ENCODE data around the gene PMM1.
A peak's percentile ranks its signal among the peaks of the same experiment; 100 is the strongest.
"Not testable (repeated sequence)": the region's sequence is repeated elsewhere in the genome, so short reads cannot be mapped to it uniquely, and the experiment has no call there.

PMM1 gene

DNA sequence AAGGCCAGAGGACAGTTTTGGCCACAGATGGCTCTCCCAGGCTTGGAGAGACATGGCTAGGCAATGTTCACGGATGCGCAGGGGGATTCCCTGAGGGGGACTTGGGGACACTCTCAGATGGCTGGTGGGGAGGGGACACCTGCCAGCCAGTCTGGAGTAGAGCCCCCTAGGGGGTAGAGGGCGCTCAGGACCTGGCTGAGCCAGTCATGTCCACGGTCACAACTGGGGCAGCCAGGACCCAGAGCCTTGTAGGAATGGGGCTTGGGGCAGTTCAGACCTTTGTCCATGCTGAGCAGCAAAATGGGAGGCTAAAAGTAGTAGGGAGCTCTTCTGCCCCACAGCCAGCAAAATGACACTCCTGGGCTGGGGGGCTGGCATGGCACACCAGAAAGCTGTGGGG lies 27.2 kb downstream of the PMM1 start:
- DNase-seq, result no peak

DNA sequence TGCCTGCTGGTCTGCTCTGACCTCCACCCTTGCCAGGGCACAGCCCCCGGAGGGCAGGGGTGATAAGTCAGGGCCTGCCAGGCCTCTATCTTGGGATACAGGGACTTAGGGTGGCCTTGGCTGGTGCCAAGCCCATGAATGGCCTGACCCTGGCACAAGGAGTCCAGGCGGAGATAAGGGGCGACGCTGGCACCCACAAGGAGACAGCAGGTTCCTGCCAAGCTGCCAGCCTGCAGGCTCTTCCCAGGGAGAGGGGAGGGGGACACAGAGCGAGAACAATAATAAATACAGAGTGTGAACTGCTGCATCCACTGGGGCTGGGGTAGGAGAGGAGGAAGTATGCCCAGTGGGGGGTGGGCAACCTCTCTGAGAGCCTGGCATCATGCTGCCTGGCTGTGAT lies 27.9 kb downstream of the PMM1 start:
- no peak for DNase-seq

DNA sequence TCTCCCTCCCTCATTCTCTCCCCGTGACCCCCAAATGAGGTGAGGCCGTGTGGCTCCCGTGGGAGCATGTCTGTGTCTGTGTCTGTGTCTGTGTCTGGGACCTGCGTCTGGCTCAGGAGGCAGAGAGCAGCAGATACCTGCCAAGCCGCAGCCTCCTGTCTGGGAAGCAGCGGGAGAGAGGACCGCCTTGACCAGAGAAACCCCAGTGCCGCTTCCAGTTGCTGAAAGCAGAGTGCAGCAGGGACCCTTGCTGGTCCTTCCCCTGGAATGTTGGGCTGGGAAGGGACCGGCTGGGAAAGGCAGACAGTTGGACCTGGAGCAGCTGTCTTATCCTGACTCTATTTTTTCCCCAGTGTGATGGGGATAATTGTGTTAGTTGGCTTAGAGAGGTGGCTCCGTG lies 28.3 kb downstream of the PMM1 start:
- DNase-seq, result no peak

DNA sequence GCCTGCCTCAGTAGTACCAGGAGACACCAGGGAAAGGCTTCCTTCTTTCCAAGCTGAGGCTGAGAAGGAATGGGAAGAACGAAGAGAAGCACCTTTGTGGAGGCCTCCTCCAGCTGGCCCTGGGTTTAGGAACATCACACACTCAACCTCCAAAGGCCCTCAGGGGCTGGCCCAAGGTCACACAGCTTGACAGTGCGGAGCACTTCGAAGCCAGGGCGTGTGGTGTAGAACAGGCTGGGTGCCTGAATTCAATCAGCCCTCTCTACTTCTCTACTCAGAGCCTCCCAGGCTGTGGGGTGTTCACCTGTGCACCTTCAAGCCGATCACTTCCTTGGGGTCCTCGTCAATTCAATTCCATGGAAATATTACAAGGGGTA lies 29.6 kb downstream of the PMM1 start:
- DNase-seq, result no peak

DNA sequence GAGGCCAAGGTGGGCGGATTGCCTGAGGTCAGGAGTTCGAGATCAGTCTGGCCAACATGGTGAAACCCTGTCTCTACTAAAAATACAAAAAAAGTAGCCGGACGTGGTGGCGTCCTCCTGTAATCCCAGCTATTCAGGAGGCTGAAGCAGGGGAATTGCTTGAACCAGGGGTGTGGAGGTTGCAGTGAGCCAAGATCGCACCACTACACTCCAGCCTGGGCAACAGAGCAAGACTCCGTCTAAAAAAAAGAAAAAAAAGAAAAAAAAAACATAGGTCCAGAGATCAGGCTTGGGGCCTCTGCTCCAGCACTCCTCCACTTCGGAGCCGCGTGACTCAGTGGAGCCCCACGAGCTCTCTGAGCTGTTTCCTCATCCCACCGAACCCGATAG lies 31.4 kb downstream of the PMM1 start:
- DNase-seq, result not testable (repeated sequence)

DNA sequence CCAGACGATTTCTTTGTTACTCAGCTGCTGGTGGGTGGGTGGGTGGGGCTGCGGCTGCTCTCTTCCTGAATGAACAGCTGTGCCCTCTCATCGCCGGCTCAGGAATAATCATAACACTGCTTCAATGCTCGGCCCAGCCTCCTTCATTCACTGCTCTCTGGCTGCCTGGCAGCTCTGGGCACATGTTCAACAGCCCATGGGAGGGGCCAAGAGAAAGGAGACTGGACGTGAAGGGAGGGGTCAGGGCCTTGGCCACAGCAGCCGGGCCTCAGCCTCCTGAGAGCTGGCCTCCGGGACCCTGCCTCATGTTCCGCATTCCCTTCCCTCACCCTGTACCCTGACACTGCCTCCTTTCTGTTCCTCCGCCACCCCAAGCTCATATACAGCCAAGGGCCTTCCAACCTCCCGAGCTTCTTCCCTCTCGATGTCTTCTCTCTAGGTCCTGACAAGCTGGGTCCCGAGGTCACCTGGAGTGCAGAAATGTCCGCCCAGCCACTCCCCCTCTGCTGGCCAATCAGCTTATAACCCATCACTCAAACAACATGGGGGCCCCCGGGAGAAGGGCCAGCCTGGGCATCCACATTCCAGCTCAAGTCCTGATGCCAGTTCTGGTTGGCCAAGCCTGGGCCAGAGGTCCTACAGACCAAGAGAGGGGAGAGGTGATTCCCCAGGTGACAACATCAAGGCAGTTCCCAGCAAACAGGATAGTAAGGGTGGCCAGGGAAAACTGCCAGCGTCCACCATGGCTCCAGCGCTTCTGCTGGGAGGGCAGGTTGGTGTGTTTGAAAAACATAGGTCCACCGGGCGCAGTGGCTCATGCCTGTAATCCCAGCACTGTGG lies 32.0 kb downstream of the PMM1 start:
- DNase-seq, result no peak

DNA sequence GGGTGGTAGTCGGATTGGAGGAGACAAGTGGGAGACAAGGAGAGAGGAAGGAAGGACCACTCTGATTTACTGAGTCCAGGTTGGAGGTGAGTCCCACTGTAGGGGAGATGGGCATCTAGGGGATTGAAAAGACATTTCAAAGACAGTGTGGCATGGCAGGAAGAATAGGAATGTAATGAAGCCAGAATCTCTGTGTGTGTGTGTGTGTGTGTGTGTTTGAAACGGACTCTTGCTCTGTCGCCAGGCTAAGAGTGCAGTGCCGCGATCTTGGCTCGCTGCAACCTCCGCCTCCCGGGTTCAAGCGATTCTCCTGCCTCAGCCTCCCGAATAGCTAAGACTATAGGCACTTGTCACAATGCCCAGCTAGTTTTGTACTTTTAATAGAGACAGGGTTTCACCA lies 33.1 kb downstream of the PMM1 start:
- no peak for DNase-seq

DNA sequence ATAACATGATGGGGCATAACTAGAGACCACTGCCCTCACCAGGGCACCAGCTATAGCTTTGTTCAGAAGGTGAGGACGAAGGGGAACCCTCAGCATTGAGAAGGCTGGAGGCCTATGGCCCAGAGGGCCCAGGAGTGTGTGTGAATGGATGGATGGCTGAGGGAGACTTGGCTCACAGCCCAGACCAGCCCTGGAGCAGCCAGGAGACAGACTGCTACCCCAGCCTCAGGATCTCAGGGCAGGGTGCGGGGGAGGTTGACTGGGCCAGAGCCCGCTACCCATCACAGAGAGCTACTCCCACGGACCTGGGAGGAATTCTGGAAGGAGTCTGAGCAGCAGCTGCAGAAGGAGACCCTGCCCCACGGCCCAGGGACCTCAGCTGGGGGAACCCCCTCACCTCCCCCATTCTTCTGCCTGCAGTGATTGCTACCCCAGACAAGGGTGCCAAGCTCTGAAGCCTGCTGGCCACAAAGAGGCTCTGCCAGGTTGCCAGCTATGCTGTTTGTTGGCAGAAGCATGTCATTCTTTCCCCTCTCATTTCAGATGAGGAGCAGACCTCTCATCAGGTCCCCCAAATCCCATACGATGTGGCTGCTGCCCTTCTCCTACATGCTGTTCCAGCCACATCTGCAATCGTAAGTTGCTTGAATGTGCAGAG lies 34.2 kb downstream of the PMM1 start:
- DNase-seq, result no peak

DNA sequence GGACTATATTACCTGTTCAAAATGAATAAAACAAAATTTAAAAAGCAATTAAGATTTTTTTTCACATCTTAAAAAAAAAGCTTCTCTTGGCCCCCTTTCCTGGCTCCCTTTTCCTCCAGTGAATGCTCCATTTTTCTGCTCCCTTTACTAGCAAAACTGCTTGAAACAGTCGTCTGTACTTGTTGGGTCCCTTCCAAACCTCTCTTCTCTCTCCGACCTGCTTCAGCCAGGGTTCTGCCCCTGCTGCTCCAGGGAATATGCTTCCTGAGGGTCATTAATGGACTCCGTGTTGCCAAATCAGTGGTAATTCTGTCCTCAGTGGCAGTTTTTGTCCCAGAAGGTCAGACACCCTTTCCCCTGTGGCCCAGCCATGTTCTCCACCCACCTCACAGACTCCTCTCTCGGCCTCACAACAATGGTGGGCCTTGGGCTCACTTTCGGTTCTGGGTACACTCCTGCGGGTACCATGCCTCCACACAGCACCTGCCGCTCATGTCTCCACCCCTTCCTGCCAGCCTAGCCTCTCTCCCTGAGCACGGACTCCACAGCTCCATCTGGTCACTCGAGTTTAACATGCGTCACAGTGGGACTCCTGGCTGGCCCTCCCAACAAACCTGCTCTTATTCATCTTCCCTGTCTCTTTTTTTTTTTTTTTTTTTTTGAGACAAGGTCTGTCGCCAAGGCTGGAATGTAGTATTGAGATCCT lies 37.6 kb downstream of the PMM1 start:
- DNase-seq, result no peak

DNA sequence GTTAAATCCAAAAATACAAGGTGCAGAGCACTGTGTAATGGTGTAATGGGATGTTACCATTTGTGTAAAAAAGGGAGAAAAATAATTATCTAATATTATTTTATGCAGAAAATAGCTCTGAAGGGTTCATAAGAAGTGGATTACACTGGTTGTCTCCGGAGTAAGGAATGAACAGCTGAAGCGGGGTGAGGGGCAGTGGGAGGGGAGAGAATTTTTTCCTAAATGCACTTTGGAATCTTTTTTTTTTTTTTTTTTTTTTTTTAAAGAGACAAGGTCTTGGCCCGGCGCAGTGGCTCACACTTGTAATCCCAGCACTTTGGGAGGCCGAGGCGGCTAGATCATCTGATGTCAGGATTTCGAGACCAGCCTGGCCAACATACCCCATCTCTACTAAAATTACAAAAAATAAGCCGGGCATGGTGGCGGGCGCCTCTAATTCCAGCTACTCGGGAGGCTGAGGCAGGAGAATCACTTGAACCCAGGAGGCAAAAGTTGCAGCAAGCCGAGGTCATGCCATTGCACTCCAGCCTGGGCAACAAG lies 38.6 kb downstream of the PMM1 start:
- DNase-seq, result no peak

DNA sequence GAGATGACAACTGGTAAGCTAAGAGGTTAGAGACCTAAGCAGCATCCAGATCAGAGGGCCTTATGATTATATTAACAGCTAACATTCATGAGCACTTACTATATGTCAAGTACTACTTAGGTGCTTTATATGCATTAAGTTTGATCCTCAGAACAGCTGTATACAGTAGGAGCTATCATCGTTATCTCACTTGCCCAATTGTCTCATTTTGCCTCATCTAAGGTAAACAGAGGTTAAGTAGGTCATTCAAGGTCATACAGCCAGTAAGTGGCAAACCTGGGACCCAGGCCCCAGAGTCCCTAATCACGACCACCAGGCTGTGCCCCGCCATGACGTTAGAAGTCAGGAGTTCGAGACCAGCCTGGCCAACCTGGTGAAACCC lies 40.8 kb downstream of the PMM1 start:
- no peak for DNase-seq

DNA sequence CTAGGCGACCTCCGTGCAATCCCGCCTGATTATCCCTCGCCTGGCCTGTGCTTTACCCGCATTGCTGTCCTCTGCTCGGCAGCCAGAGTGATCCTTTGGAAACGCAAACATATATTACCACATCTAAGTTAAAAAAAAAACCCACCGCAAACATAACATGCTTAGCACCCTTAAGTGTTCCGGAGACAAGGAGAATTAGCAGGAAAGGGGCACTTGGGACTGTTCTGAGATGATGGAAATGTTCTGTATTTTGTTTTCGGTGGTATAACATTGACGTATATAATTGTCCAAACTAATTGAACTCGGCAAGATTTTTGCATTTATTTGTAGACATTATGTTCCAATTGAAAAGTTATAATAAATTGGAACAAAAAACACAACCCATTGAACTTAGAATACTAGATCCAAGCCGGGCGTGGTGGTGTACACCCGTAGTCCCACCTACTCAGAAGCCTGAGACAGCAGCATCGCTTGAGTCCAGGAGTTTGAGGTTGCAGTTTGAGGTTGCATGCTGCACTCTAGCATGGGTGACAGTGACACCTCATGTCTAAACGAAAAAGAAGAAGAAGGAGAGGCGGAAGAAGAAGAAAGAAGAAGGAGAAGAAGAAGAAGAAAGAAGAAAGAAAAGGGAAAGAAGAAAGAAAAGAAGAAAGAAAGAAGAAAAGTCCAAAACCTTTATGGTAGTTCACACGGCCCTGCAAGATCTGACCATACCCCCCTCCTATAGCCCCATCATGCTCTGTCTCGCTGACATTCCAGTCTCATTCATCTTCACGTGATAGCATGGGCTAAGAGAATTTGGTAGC lies 44.8 kb downstream of the PMM1 start:
- DNase-seq, result no peak

DNA sequence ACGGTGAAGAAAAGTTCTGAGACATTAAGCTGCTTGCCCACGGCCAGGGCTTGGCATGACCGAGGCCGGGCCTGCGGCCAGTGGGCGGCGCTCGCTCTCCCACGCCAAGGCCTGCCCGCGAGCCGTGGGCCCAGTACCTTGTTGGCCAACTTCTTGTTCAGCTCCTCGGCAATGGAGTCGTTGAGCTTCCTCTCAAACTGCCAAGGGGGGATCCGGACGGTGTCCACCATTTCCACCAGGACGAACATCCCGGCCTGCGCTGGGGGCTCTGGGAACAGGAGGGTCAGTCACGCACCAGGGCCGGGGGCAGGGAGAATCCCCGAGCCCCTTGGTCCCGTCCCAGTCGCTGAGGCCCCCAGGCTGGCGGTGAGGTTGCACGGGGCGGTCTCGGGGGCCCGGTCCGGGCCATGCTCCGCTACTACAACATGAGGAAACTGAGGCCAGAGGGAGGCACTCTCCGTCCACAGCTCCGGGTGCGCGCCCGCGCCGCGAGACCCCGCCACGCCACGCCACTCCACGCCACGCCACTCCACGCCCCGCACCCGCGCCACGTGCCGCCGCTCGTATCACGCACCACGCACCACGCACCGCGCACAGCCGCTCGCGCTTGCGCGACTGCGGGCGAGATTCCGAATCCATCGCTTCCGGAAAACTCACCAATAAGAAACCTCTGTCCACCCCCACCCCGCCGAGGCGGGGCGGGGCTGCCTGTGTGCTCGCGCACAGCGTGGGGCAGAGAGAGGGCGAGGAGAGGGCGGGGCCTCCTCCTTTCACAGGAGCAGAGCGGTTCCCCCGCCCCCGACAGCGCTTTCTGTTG lies 45.6 kb downstream of the PMM1 start, which contains the start of gene POLR3H:
Gene POLR3H (minus strand): TSS at position 617 of the 817 bp plus-strand sequence. CDS start 369 bp downstream, at position 248.
- DNase-seq, result peak; percentile 97

DNA sequence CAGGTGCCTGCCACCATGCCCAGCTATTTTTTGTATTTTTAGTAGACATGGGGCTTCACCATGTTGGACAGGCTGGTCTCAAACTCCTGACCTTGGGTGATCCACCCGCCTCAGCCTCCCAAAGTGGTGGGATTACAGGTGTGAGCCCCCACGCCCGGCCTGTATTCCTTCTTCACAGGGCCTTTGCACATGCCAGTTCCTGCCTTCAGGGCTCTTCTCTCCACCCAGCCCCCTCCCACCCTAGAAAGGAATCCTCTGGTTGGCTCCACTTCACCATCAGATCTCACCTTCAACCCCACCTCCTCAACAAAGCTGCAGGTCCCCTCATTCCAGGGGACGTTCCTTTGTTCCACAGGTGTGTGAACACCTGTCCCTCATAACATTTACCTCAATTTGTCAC lies 47.4 kb downstream of the PMM1 start:
- DNase-seq, result no peak

DNA sequence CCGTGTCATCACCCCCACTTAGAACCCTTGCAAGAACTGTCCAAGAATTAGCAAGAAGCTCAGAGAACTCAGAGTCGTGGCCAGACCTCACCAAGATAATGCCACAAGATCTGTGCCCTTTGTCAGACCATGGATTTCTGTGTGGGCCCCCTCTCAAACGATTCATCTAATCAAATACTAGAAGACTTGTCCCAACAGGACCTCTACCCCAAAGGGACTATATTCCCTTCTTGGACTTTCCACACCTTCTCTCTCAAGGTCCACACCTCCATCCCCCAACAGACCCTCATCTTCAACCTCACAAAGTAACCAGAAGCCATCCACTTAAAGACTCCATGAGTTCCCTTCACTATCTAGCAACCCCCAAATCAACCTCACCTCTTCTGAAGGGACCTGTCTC lies 48.2 kb downstream of the PMM1 start:
- DNase-seq, result no peak

DNA sequence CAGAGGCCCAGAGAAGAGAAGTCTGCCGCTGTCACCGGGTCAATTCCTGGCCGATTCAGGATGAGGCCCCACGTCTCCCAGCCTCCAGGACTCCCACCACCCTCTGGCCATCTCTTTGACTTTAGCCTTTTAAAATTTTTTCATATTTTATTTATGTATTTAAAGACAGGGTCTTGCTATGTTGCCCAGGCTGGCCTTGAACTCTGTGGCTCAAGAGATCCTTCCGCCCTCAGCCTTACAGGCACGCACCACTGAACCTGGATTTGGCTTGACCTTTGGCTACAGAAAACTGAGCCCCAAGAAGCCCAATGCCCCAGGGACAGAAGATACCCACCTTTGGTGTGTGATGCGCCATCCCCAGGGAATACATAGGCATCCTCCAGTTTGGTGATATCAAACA lies 49.3 kb downstream of the PMM1 start:
- no peak for DNase-seq

DNA sequence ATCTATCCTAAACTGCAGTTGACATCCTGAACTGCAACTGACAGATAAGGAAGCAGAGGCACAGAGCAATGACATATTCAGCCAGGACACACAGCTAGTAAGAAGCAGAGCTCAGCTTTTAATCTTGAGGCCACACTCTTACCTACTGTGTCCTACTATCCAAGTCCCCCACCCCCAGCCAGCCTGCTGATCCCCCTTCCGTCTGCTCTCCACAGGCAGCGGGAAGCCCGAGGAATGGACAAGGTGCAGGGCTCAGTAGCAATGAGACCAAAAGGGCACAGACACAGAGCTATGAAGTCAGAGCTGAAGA lies 49.7 kb downstream of the PMM1 start:
- no peak for DNase-seq

DNA sequence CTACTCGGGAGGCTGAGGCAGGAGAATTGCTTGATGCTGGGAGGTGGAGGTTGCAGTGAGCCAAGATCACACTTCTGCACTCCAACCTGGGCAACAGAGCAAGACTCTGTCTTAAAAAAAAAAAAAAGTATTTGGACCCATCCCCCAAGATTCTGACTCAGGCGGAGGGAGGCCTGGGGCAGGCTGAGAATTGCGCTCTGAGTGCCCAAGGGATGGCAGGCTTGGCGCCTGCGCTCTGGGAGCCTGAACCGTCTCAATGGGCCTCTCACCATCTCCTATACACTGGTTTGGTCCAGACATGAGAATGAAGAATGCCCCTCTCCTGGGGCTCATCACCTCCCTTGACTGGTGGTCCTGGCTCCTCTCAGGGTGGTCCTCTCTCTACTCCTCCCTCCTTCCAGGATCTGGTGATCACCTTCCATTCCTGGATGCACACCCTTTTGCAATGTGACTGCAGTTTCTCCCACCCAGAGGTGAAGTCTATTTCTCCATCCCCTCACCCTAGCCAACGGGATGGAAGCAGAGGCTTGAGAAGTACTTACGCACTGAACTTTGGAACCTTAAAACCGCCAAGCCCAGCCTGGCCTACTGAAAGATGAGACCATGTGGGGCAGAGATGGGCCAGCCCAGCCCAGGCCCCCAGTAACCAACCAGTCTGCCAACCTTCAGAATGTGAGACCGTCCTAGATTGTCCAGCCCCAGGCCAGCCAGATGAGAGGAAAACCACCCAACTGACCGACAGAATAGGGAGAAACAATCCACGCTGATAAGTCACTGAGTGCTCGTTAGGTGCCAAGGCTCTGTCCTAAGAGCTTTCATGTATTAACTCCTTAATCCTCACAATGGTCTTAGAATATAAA lies 50.3 kb downstream of the PMM1 start:
- no peak for DNase-seq

DNA sequence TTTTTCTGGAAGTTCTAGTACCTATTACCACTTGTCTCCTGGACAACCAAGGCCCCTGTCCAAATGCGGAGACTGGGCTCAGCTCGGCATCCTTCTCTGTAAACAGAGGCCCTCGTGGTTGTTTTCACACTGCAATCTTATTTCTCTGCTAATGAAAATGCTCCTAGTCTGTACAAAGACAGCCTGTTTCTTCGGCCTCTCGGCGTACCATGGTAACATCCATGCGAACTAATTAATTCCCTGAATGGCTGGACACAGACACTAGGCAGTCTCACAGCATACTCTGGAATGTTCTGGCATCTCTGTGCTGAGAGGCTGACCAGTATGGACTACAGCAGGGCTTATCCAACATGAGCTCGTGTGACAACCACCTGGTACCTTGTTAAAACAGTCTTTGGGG lies 51.1 kb downstream of the PMM1 start:
- DNase-seq, result no peak

DNA sequence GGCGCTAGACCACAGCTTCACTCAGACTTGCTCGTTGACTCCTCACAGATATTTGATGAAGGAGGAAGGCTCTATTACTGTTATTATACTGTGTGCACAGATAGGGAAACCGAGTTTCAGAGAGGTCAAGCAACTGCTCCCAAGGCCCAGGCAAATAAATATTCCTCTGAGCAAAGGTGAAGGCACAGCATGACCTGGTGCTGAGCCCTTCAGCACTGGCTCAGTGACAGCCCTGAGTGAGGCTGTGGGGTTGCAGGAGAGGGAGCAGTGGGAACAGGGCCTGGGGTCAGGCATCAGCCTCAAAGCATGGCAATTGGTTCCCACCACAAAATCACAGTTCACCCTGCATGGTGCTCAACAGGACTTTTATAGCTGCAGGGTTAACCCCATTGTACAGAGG lies 52.4 kb downstream of the PMM1 start:
- no peak for DNase-seq

DNA sequence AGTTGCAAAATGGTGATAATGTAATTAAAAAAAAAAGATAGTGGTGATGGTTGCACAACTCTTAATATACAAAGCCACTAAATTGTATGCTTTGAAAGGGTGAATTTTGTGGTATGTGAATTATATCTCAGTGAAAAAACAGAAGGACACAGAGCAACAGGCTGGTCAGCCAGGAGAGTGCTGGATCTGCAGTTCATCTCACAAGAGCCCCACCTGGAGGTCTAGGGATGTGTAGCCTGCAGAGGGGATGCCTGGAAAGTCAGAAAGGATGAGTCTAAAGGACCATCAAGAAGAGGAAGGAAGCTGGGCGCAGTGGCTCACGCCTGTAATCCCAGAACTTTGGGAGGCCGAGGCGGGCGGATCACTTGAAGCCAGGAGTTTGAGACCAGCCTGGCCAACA lies 54.4 kb downstream of the PMM1 start:
- DNase-seq, result no peak
